Mesenchymal stem cell (in vitro differentiated cells and primary cell): Measurements from ENCODE around the gene FAM153A.
"Not testable (repeated sequence)": the region's sequence is repeated elsewhere in the genome, so short reads cannot be mapped to it uniquely, and the experiment has no call there.

ENCODE experiments used
- DNase-seq: peaks from one replicate; pipeline ENCODE4 v3.0.0-alpha.2; 2013
- H2AFZ ChIP-seq: one replicate; pipeline ENCODE4 v1.6.1; 2013; ENCODE audit warnings: low read depth, mild to moderate bottlenecking, control low read depth, inconsistent platforms, low read length, moderate library complexity
- H2AK5ac ChIP-seq: 2 replicates; pipeline ENCODE4 v1.6.1; 2013; ENCODE audit warnings: low read length, moderate library complexity, mild to moderate bottlenecking, inconsistent platforms; ENCODE audit not compliant: severe bottlenecking
- H2BK120ac ChIP-seq: one replicate; pipeline ENCODE4 v1.6.1; 2013; ENCODE audit warnings: low read depth, mild to moderate bottlenecking, inconsistent platforms, low read length, moderate library complexity
- H2BK12ac ChIP-seq, 2 experiments: one replicate each; pipeline ENCODE4 v1.6.1; 2013; ENCODE audit warnings: inconsistent platforms in 2 of 2, low read length in 2 of 2, mild to moderate bottlenecking in 2 of 2, moderate library complexity in 2 of 2, control low read depth in 1 of 2
- H2BK15ac ChIP-seq: one replicate; pipeline ENCODE4 v1.6.1; 2013; ENCODE audit warnings: mild to moderate bottlenecking, low read depth, inconsistent platforms; ENCODE audit not compliant: poor library complexity, severe bottlenecking
- H2BK5ac ChIP-seq: 2 replicates; pipeline ENCODE4 v1.6.1; 2013; ENCODE audit warnings: low read depth, mild to moderate bottlenecking, low read length, control low read depth, inconsistent platforms; ENCODE audit not compliant: poor library complexity, severe bottlenecking
- H3K14ac ChIP-seq, 2 experiments: one replicate each; pipeline ENCODE4 v1.6.1; 2013; ENCODE audit warnings: inconsistent platforms in 2 of 2, low read length in 2 of 2, control low read depth in 1 of 2, mild to moderate bottlenecking in 1 of 2, moderate library complexity in 1 of 2
- H3K18ac ChIP-seq, 2 experiments: one replicate each; pipeline ENCODE4 v1.6.1; 2013; ENCODE audit warnings: inconsistent platforms in 2 of 2, low read length in 2 of 2, control low read depth in 1 of 2, low read depth in 1 of 2, mild to moderate bottlenecking in 1 of 2
- H3K23ac ChIP-seq, 2 experiments: one replicate each; pipeline ENCODE4 v1.6.1; 2013; ENCODE audit warnings: inconsistent platforms in 2 of 2, low read length in 2 of 2, mild to moderate bottlenecking in 2 of 2, moderate library complexity in 2 of 2, control low read depth in 1 of 2
- H3K27ac ChIP-seq: 2 replicates; pipeline ENCODE4 v1.5.1; 2013; ENCODE audit warnings: mild to moderate bottlenecking, moderate library complexity, low read length, control low read depth, inconsistent platforms; ENCODE audit not compliant: poor library complexity, severe bottlenecking
- H3K27me3 ChIP-seq, 2 experiments: 2 replicates each; pipeline versions ENCODE4 v1.6.1 to v1.7.0; 2013; ENCODE audit warnings: low read length in 2 of 2, mild to moderate bottlenecking in 2 of 2, moderate library complexity in 2 of 2, control low read depth in 1 of 2, inconsistent platforms in 1 of 2; ENCODE audit not compliant: control insufficient read depth in 1 of 2, insufficient read depth in 1 of 2
- H3K36me3 ChIP-seq, 2 experiments: 2 replicates each; pipeline versions ENCODE4 v1.6.1 to v1.7.0; 2013; ENCODE audit warnings: low read length in 2 of 2, control low read depth in 1 of 2, inconsistent platforms in 1 of 2, low read depth in 1 of 2, mild to moderate bottlenecking in 1 of 2; ENCODE audit not compliant: insufficient read depth in 2 of 2, control insufficient read depth in 1 of 2
- H3K4ac ChIP-seq, 2 experiments: one replicate each; pipeline ENCODE4 v1.6.1; 2013; ENCODE audit warnings: inconsistent platforms in 2 of 2, low read length in 2 of 2, mild to moderate bottlenecking in 2 of 2, moderate library complexity in 2 of 2, control low read depth in 1 of 2, low read depth in 1 of 2
- H3K4me1 ChIP-seq: 2 replicates; pipeline ENCODE4 v1.6.1; 2013; ENCODE audit warnings: low read depth, low read length, control low read depth; ENCODE audit not compliant: control insufficient read depth, insufficient read depth
- H3K4me2 ChIP-seq: 2 replicates; pipeline ENCODE4 v1.6.1; 2013; ENCODE audit warnings: low read length, mild to moderate bottlenecking, inconsistent platforms; ENCODE audit not compliant: poor library complexity, severe bottlenecking
- H3K4me3 ChIP-seq, 2 experiments: 2 replicates each; pipeline versions ENCODE4 v1.5.1 to v1.7.0; 2013; ENCODE audit warnings: low read length in 2 of 2, mild to moderate bottlenecking in 2 of 2, control low read depth in 1 of 2, low read depth in 1 of 2; ENCODE audit not compliant: insufficient read depth in 1 of 2
- H3K79me1 ChIP-seq: replicated peaks from 2 replicates; pipeline ENCODE4 v1.6.1; 2013; ENCODE audit warnings: mild to moderate bottlenecking, control low read depth, low read length, inconsistent platforms; ENCODE audit not compliant: poor library complexity, severe bottlenecking
- H3K9ac ChIP-seq: 2 replicates; pipeline ENCODE4 v1.7.0; 2013; ENCODE audit warnings: mild to moderate bottlenecking, low read length, moderate library complexity
- H3K9me3 ChIP-seq: 2 replicates; pipeline ENCODE4 v1.7.0; 2013; ENCODE audit warnings: mild to moderate bottlenecking, low read length; ENCODE audit not compliant: control insufficient read depth
- H4K8ac ChIP-seq: one replicate; pipeline ENCODE4 v1.6.1; 2013; ENCODE audit warnings: inconsistent platforms, mild to moderate bottlenecking, low read length, moderate library complexity
- H4K91ac ChIP-seq: one replicate; pipeline ENCODE4 v1.6.1; 2013; ENCODE audit warnings: mild to moderate bottlenecking, low read length, inconsistent platforms
- WGBS: methylation state at CpG from one replicate; pipeline ENCODE4 v1.1.7; 2013; ENCODE audit warnings: mixed read lengths; 5-methylcytosine and 5-hydroxymethylcytosine counted together

FAM153A gene

GRCh38 chr5:177771206-177771605 is 11.5 kb downstream of the FAM153A start:
- H3K23ac ChIP-seq, H4K91ac ChIP-seq, H3K4ac ChIP-seq, H3K27ac ChIP-seq, H3K4me3 ChIP-seq, H2BK12ac ChIP-seq, H3K9ac ChIP-seq, H4K8ac ChIP-seq, H3K9me3 ChIP-seq, H3K27me3 ChIP-seq, H2BK5ac ChIP-seq, H2AFZ ChIP-seq, H3K4me2 ChIP-seq, H2AK5ac ChIP-seq, H3K36me3 ChIP-seq, H3K18ac ChIP-seq, H2BK15ac ChIP-seq, H3K14ac ChIP-seq, H3K4me1 ChIP-seq, H2BK120ac ChIP-seq, H3K79me1 ChIP-seq: not testable (repeated sequence)
- peak; percentile 0 for DNase-seq
- WGBS = no CpG with 5 or more reads among the region's 3 CpGs

DNA sequence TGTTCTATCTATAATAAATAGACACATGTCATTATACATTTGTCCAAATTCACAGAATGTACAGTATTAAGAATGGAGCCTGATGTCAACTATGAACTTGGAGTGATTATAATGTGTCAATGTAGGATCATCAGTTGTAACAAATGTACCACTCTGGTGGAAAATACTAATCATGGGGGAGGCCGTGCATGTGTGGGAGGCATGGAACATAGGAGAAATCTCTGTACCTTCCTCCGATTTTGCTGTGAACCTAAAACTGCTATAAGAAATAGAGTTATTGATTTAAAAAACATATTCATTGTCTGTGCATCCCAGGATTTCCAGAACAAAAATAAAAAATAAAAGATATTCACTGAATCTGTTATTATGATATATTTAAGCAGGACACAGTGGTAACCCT is 12.1 kb downstream of the FAM153A start:
- H2BK120ac ChIP-seq, DNase-seq, H3K4me3 ChIP-seq, H2BK5ac ChIP-seq, H2AFZ ChIP-seq, H3K14ac ChIP-seq, H3K27me3 ChIP-seq, H3K79me1 ChIP-seq, H2BK12ac ChIP-seq, H4K91ac ChIP-seq, H2BK15ac ChIP-seq, H3K4me1 ChIP-seq, H3K4me2 ChIP-seq, H3K9me3 ChIP-seq, H3K4ac ChIP-seq, H2AK5ac ChIP-seq, H3K23ac ChIP-seq, H3K27ac ChIP-seq, H3K9ac ChIP-seq, H3K36me3 ChIP-seq, H3K18ac ChIP-seq, H4K8ac ChIP-seq: not testable (repeated sequence)
- no CpG with 5 or more reads among the region's 2 CpGs for WGBS

DNA sequence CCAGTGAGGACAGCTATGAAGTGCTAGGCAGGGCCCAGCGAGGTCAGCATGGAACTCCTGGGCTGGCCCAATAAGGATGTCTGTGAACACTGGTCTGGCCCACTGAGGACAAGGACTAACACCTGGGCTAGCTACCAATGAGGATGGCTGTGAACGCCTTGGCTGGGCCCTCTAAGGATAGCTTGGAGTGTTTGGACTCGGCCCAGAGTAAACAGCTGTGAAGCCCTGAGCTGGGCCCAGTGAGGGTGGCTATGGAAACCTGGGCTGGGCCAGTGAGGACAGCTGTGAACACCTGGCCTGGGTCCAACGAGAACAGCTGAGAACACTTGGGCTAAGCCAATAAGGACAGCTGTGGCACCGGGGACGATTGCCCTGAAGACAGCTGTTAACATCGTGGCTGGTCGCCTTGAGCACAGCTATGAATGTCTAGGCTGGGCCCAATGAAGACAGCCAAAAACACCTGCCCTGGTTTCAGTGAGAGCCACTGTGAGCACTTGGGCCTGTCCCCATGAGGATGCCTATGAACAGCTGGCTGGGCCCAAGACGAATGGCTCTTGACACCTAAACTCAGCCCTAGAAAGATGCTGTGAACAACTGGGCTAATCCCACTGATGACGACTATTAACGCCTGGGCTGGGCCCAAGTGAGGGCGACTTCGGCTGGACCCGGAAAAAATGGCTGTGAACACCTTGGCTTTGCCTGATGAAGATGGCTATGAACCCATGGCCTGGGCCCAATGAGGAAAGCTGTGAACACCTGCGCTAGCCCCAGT is 18.8 kb downstream of the FAM153A start:
- H2BK120ac ChIP-seq, H3K9ac ChIP-seq, H2BK5ac ChIP-seq, H3K27me3 ChIP-seq, H3K9me3 ChIP-seq, H3K23ac ChIP-seq, H3K4me1 ChIP-seq, DNase-seq, H3K4me2 ChIP-seq, H3K18ac ChIP-seq, H3K4me3 ChIP-seq, H4K91ac ChIP-seq, H3K4ac ChIP-seq, H2AFZ ChIP-seq, H3K36me3 ChIP-seq, H4K8ac ChIP-seq, H2AK5ac ChIP-seq, H3K79me1 ChIP-seq, H3K27ac ChIP-seq, H2BK12ac ChIP-seq, H2BK15ac ChIP-seq, H3K14ac ChIP-seq: not testable (repeated sequence)
- WGBS = no CpG with 5 or more reads among the region's 15 CpGs

DNA sequence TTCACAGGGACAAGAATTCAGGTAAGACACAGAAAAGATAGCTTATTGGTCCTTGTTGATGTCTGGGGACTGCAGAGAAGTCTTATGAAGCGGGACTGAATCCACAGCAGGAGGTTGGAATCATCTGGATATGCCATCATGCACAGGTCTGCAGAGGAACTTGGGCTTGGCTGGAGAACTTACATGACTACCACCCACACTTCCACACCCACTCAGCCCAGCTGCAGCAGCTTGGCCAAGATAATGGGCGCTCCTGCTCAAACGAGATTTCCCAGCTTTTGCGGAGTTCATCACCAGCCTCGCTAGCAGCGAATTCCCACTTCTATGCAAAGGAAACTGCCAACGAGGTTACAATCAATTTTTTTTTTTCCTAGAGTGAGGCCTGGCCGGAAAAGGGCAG is 21.7 kb downstream of the FAM153A start:
- not testable (repeated sequence) for DNase-seq, H2AK5ac ChIP-seq, H2AFZ ChIP-seq, H3K36me3 ChIP-seq, H3K79me1 ChIP-seq, H3K18ac ChIP-seq, H2BK5ac ChIP-seq, H3K23ac ChIP-seq, H3K27ac ChIP-seq, H3K9ac ChIP-seq, H3K27me3 ChIP-seq, H4K91ac ChIP-seq, H2BK120ac ChIP-seq, H3K4me3 ChIP-seq, H4K8ac ChIP-seq, H3K14ac ChIP-seq, H3K4me1 ChIP-seq, H3K4me2 ChIP-seq, H2BK15ac ChIP-seq, H3K9me3 ChIP-seq, H3K4ac ChIP-seq, H2BK12ac ChIP-seq
- WGBS = 63% methylated on average over 2 of the region's 8 CpGs
